ENCODE results near the gene KCTD15. TPM values are rescaled to one million over a fixed set of nuclear protein-coding genes. Genes with fewer than 3 reads are reported as not detected.

The KCTD15 gene
- total RNA-seq, 2 donors from 2014 or later, result 57.5 to 72.2 TPM

GRCh38 chr19:33811246-33811645, 14.6 kb downstream of the KCTD15 start:
- Histone ChIP-seq H3K9me3 (no peaks in the 10 kb centered on the region), H3K4me1 (ENCODE audit: control insufficient read depth in 1 of 2, low read depth in 2 of 2) (no peaks in the 10 kb centered on the region), H3K36me3 (peaks cover 39% of the 10 kb centered on the region), H3K27me3 (replicated peaks; ENCODE audit: insufficient read depth) (no peaks in the 10 kb centered on the region), H3K4me3 (no peak overlapping the region), H3K27ac (no peak overlapping the region)
- ATAC-seq (ENCODE audit: insufficient number of reproducible peaks, low FRiP score, low read depth) (no peak), DNase-seq (ENCODE audit: low spot score) (no peak)
- no peak for TF ChIP-seq CTCF (IDR thresholded peaks at IDR 0.05)

DNA sequence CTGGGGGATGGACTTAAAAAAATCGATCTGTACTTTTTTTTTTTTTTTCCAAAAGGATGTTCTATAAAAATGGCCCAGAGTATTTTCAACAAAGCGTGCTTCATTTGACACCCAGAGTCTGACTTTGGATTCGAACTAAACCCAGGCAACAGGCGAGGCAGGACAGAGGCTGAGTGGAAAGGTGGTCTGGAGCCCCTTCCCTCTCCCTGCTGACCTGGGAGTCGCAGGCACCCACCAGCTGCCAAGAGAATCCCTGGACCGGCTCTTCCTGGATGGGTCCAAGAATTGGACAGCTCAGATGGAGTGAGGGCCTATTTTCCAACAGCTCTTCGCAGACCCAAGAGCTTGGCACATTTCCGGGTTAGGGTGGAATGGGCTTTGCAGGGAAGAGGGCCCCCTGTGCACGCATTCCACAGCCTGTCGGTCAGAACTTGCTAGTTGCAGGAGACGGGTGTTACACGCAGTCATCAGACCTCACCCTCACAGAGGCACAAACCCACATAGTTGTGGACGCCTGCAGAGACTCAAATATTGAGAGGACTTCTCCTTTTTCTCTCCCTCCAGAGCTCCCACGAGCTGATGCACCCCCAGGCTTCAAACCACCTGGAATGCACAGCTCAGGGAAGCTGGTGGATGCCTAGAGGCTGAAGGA, 15.2 kb downstream of the KCTD15 start:
- no peaks in the 10 kb centered on the region for H3K9me3 ChIP-seq
- H3K27ac ChIP-seq, result no peak overlapping the region
- DNase-seq (ENCODE audit: low spot score) (no peak), ATAC-seq (ENCODE audit: insufficient number of reproducible peaks, low FRiP score, low read depth) (no peak)
- H3K27me3 ChIP-seq (replicated peaks; ENCODE audit: insufficient read depth), result no peaks in the 10 kb centered on the region
- H3K36me3 ChIP-seq, result peaks cover 38% of the 10 kb centered on the region
- H3K4me1 ChIP-seq (ENCODE audit: control insufficient read depth in 1 of 2, low read depth in 2 of 2), result no peaks in the 10 kb centered on the region
- TF ChIP-seq CTCF (IDR thresholded peaks at IDR 0.05), result no peak
- no peak overlapping the region for H3K4me3 ChIP-seq

DNA sequence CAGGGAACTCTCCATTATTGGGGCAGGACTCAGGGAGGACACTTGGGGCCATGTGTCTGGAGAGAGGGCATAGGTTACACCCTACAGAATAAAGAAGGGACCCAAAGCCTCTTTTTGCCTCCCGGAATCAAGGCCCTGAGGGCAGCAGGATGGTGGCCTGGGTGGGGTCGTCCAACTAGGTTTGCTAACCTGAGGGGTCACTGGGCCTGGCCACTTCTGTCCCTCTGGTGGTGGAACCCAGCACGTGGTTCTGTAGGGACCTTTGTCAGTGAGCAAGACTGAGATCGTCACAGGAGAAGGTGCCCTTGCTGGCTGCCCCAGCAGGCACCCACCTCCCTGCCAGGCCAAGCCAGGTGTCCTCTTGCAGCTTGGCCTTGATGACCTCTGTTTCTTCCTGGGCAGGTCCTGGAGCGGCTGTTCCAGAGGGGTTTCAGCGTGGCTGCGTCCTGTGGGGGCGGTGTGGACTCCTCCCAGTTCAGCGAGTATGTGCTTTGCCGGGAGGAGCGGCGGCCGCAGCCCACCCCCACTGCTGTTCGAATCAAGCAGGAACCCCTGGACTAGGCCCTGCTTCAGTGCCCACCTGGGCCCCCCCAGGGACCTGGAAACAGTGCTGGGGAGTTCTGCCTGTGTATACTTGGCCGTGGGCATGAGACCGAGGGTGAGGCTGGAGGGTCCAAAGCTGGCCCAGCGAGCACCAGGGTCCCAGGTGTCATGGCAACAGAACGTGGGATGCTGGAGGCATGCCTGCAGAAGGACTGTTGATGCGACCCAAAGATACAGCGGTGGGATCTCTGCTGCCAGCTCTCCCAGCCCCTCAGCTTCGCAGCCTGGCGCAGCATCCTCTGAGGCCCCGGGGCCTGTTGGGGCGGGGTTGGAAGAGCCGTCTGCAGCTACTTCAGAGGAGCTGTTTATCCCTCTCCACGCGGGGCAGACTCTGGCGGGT, 16.0 kb downstream of the KCTD15 start:
- Histone ChIP-seq H3K36me3 (peaks cover 30% of the 10 kb centered on the region), H3K9me3 (no peaks in the 10 kb centered on the region), H3K27ac (no peak overlapping the region), H3K4me3 (no peak overlapping the region), H3K4me1 (ENCODE audit: control insufficient read depth in 1 of 2, low read depth in 2 of 2) (no peaks in the 10 kb centered on the region), H3K27me3 (replicated peaks; ENCODE audit: insufficient read depth) (no peaks in the 10 kb centered on the region)
- no peak for TF ChIP-seq CTCF (IDR thresholded peaks at IDR 0.05)
- no peak for DNase-seq (ENCODE audit: low spot score)
- no peak for ATAC-seq (ENCODE audit: insufficient number of reproducible peaks, low FRiP score, low read depth)

GRCh38 chr19:33813391-33814101, 16.9 kb downstream of the KCTD15 start:
- H3K4me3 ChIP-seq, result no peak overlapping the region
- no peak overlapping the region for H3K27ac ChIP-seq
- no peaks in the 10 kb centered on the region for H3K9me3 ChIP-seq
- H3K4me1 ChIP-seq (ENCODE audit: control insufficient read depth in 1 of 2, low read depth in 2 of 2), result no peaks in the 10 kb centered on the region
- peaks cover 23% of the 10 kb centered on the region for H3K36me3 ChIP-seq
- no peak for TF ChIP-seq CTCF (IDR thresholded peaks at IDR 0.05)
- H3K27me3 ChIP-seq (replicated peaks; ENCODE audit: insufficient read depth), result no peaks in the 10 kb centered on the region
- DNase-seq (ENCODE audit: low spot score), result no peak
- no peak for ATAC-seq (ENCODE audit: insufficient number of reproducible peaks, low FRiP score, low read depth)

Data from thoracic aorta (tissue), 2 donors.